ACHN (cell line): ENCODE results near the gene OR1N1.
"Not testable (repeated sequence)": the region's sequence is repeated elsewhere in the genome, so short reads cannot be mapped to it uniquely, and the experiment has no call there.

Experiments used
- DNase-seq: peaks from one replicate; pipeline ENCODE4 v3.0.0-alpha.2; 2015
- in situ Hi-C: cut with HindIII; loops from 2 replicates; pipeline ENCODE4 v1.10.0; 2017; ENCODE audit warnings: low sequenced_read_pairs, low pct_ligation_motif_present, low pct_unique_long_range_greater_than_20kb

Gene OR1N1

GRCh38 chr9:122527193-122527592 is at the start of gene OR1N1:
Gene OR1N1, minus strand, starts transcription at chr9:122527293. Its CDS starts 0 bp downstream, at chr9:122527293.
- in situ Hi-C loops: no loop called here
- DNase-seq: no peak

- no peak for DNase-seq
- in situ Hi-C loops: no loop called here
Observed at GRCh38 chr9:122572456-122572855, 45.4 kb upstream of the OR1N1 start.

- DNase-seq: no peak
- in situ Hi-C loops: no loop called here
Observed at GRCh38 chr9:122567901-122568300, 40.8 kb upstream of the OR1N1 start.

- in situ Hi-C loops: no loop called here
- DNase-seq: no peak
Observed at GRCh38 chr9:122562134-122562760, 35.2 kb upstream of the OR1N1 start.

GRCh38 chr9:122561446-122561845 is 34.4 kb upstream of the OR1N1 start:
- in situ Hi-C loops: no loop called here
- no peak for DNase-seq

- no peak for DNase-seq
- in situ Hi-C loops: no loop called here
Observed at GRCh38 chr9:122552812-122553211, 25.7 kb upstream of the OR1N1 start, which contains the start of gene OR1N2. Gene OR1N2, plus strand, starts transcription at chr9:122553112. Its CDS starts 100 bp downstream, at chr9:122553212.

GRCh38 chr9:122551371-122551770 is 24.3 kb upstream of the OR1N1 start:
- in situ Hi-C loops: no loop called here
- no peak for DNase-seq

- in situ Hi-C loops: no loop called here
- DNase-seq: no peak
Observed at GRCh38 chr9:122546196-122546595, 19.1 kb upstream of the OR1N1 start.

- DNase-seq: no peak
- in situ Hi-C loops: no loop called here
Observed at GRCh38 chr9:122538757-122539156, 11.7 kb upstream of the OR1N1 start.

GRCh38 chr9:122537066-122537465 is 10.0 kb upstream of the OR1N1 start:
- DNase-seq, in situ Hi-C loops: not testable (repeated sequence)

GRCh38 chr9:122536134-122536533 is 9.0 kb upstream of the OR1N1 start:
- no peak for DNase-seq

GRCh38 chr9:122531157-122531556 is 4.1 kb upstream of the OR1N1 start:
- in situ Hi-C loops, DNase-seq: not testable (repeated sequence)

More at GRCh38 chr9:122536134-122536533, 9.0 kb upstream of the OR1N1 start:
- in situ Hi-C loops: no loop called here

GRCh38 chr9:122526602-122527001 is 491 bp downstream of the OR1N1 start:
- in situ Hi-C loops: no loop called here
- DNase-seq: no peak

- in situ Hi-C loops: no loop called here
- DNase-seq: no peak
Observed at GRCh38 chr9:122519376-122519775, 7.7 kb downstream of the OR1N1 start.

GRCh38 chr9:122518841-122519240 is 8.3 kb downstream of the OR1N1 start, which contains the start of gene OR1J4:
Gene OR1J4, plus strand, starts transcription at chr9:122519141. Its CDS starts 0 bp downstream, at chr9:122519141.
- DNase-seq: no peak
- in situ Hi-C loops: no loop called here

- in situ Hi-C loops: no loop called here
- no peak for DNase-seq
Observed at GRCh38 chr9:122518226-122518625, 8.9 kb downstream of the OR1N1 start.

GRCh38 chr9:122510502-122510901 is 16.6 kb downstream of the OR1N1 start, which contains the start of gene OR1J2:
Gene OR1J2, plus strand, starts transcription at chr9:122510802. Its CDS starts 0 bp downstream, at chr9:122510802.
- in situ Hi-C loops: no loop called here
- no peak for DNase-seq

GRCh38 chr9:122506964-122507363 is 20.1 kb downstream of the OR1N1 start:
- DNase-seq: no peak
- in situ Hi-C loops: no loop called here

- DNase-seq: peak; percentile 41
Observed at GRCh38 chr9:122498883-122499288, 28.2 kb downstream of the OR1N1 start.

GRCh38 chr9:122479062-122479461 is 48.0 kb downstream of the OR1N1 start:
- DNase-seq: no peak
- in situ Hi-C loops: no loop called here

More at GRCh38 chr9:122498883-122499288, 28.2 kb downstream of the OR1N1 start:
- in situ Hi-C loops: no loop called here
